HepG2 (cell line): ENCODE measurements around the gene ELP5. TPM values are rescaled to one million over a fixed set of nuclear protein-coding genes. Genes with fewer than 3 reads are reported as not detected.
A peak's percentile ranks its signal among the peaks of the same experiment; 100 is the strongest.

Source experiments
- ATAC-seq: fragments of 200-7000 bp; cut with Tn5 transposase; 3 replicates; pipeline ENCODE4 v1.9.1; 2020; ENCODE audit warnings: mild to moderate bottlenecking, moderate library complexity
- BruUV-seq: library from RNA; stranded (reverse); fragments of 400-500 nt; replicated peaks from 2 replicates; lab custom pipeline; 2021; lab: Mats Ljungman, UMichigan
- CTCF ChIA-PET: fragments of 300-600 bp; formaldehyde crosslinking; extraction: SDS; loops from one replicate; lab custom pipeline; 2021; ENCODE audit warnings: low total read pairs, inconsistent platforms, low intra/inter-chr PET ratio; lab: Yijun Ruan, JAX
- POLR2A ChIA-PET: fragments of 350-600 bp; sonication (Branson Sonifier 250); formaldehyde crosslinking; loops from one replicate; lab custom pipeline; 2020; ENCODE audit warnings: antibody characterized with exemption, inconsistent platforms; lab: Yijun Ruan, JAX
- DNase-seq: peaks from one replicate; pipeline ENCODE4 v3.0.0-alpha.2; 2015; ENCODE audit warnings: low spot score
- FAIRE-seq: peaks from 3 replicates; lab custom pipeline; 2011; peaks lifted over from hg19 to GRCh38; lab: Jason Lieb, UNC
- H2AFZ ChIP-seq: one replicate; pipeline ENCODE4 v1.6.1; 2011; ENCODE audit warnings: low read length, inconsistent platforms
- H3K27ac ChIP-seq: fragments of 300-600 bp; 3 replicates; pipeline ENCODE4 v1.8.0; 2011; ENCODE audit warnings: mixed run types, mild to moderate bottlenecking, mixed read lengths, low read length, inconsistent platforms; ENCODE audit not compliant: insufficient read depth; ENCODE audit errors: extremely low read length
- H3K27me3 ChIP-seq, 2 experiments: fragments of 200-600 bp in 1 of 2; 2 replicates in 1 of 2; 3 replicates in 1 of 2; pipeline versions ENCODE4 v1.6.0 to v1.8.0; 2011; ENCODE audit warnings: low read length in 2 of 2, mild to moderate bottlenecking in 2 of 2, moderate library complexity in 2 of 2, inconsistent platforms in 1 of 2; ENCODE audit not compliant: insufficient read depth in 2 of 2, control insufficient read depth in 1 of 2
- H3K36me3 ChIP-seq, 2 experiments: fragments of 200-600 bp in 1 of 2; replicated peaks in 1 of 2; 2 replicates in 1 of 2; 3 replicates in 1 of 2; pipeline versions ENCODE4 v1.5.1 to v1.8.0; 2011; ENCODE audit warnings: low read length in 2 of 2, inconsistent platforms in 1 of 2; ENCODE audit not compliant: insufficient read depth in 2 of 2, control insufficient read depth in 1 of 2
- H3K4me1 ChIP-seq: 2 replicates; pipeline ENCODE4 v1.5.1; 2012; ENCODE audit warnings: low read length, inconsistent platforms; ENCODE audit not compliant: insufficient read depth
- H3K4me2 ChIP-seq: 2 replicates; pipeline ENCODE4 v1.6.0; 2011; ENCODE audit warnings: low read depth, low read length, inconsistent platforms
- H3K4me3 ChIP-seq, 3 experiments: fragments of 200-600 bp in 1 of 3; sonication (generic), shearing (Covaris generic) in 1 of 3; replicated peaks in 1 of 3; 2 replicates each; pipeline ENCODE4 v1.5.1; 2011 to 2016; ENCODE audit warnings: low read length in 3 of 3, inconsistent platforms in 2 of 3, low read depth in 2 of 3, mild to moderate bottlenecking in 2 of 3, control low read depth in 1 of 3, mixed read lengths in 1 of 3; ENCODE audit not compliant: insufficient read depth in 1 of 3
- H3K79me2 ChIP-seq: one replicate; pipeline ENCODE4 v1.6.1; 2011; ENCODE audit warnings: low read length, inconsistent platforms; ENCODE audit not compliant: insufficient read depth
- H3K9ac ChIP-seq: 2 replicates; pipeline ENCODE4 v1.6.0; 2011; ENCODE audit warnings: mild to moderate bottlenecking, low read depth, low read length, inconsistent platforms; ENCODE audit not compliant: insufficient read depth
- H3K9me3 ChIP-seq: 2 replicates; pipeline ENCODE4 v1.5.1; 2012; ENCODE audit warnings: mild to moderate bottlenecking, low read length
- H4K20me1 ChIP-seq: 2 replicates; pipeline ENCODE4 v1.6.0; 2011; ENCODE audit warnings: inconsistent platforms, mild to moderate bottlenecking, low read length, moderate library complexity; ENCODE audit not compliant: insufficient read depth
- GATAD1 ChIP-seq: IDR thresholded peaks from 2 replicates; pipeline ENCODE4 v1.6.1; 2016; ENCODE audit warnings: missing genetic modification reagents, missing compliant biosample characterization
- KDM5A ChIP-seq: fragments of 200-600 bp; sonication (generic); IDR thresholded peaks from 2 replicates; pipeline ENCODE4 v1.7.0; 2018; ENCODE audit warnings: antibody characterized with exemption, mild to moderate bottlenecking, low read length, borderline replicate concordance
- MEIS1 ChIP-seq: sonication (generic); formaldehyde crosslinking; IDR thresholded peaks from 2 replicates; pipeline ENCODE4 v1.9.0; 2021; ENCODE audit warnings: mild to moderate bottlenecking, missing genetic modification reagents, moderate library complexity, borderline replicate concordance
- ZNF205 ChIP-seq: IDR thresholded peaks from 2 replicates; pipeline ENCODE4 v1.6.1; 2018; ENCODE audit warnings: missing biosample characterization, missing genetic modification reagents
- ZNF547 ChIP-seq: sonication (generic); formaldehyde crosslinking; IDR thresholded peaks from 2 replicates; pipeline ENCODE4 v1.5.1; 2020; ENCODE audit warnings: mild to moderate bottlenecking, missing genetic modification reagents
- ZSCAN31 ChIP-seq: sonication (generic); formaldehyde crosslinking; IDR thresholded peaks from 2 replicates; pipeline ENCODE4 v1.5.0; 2020; ENCODE audit warnings: low read depth, mild to moderate bottlenecking, missing genetic modification reagents
- WGBS: methylation state at CpG from one replicate; pipeline ENCODE4 v1.1.6; 2017; ENCODE audit warnings: low lambda C conversion rate; 5-methylcytosine and 5-hydroxymethylcytosine counted together
- in situ Hi-C: cut with HindIII; loops from 2 replicates; pipeline ENCODE4 v1.10.0; 2017; ENCODE audit warnings: low pct_unique_long_range_greater_than_20kb; ENCODE audit not compliant: extremely low pct_ligation_motif_present
- intact Hi-C: fragments of 100-400 bp; cut with micrococcal nuclease; formaldehyde crosslinking; loops from one replicate; pipeline ENCODE4 v1.10.0; 2022; ENCODE audit not compliant: unreplicated experiment
- polyA plus RNA-seq, 8 experiments: library from polyadenylated mRNA; depleted of rRNA in 3 of 8; stranded (reverse) in 7 of 8; unstranded in 1 of 8; fragments of >200 nt; fragmentation: Illumina TruSeq in 4 of 8; extraction: Trizol in 4 of 8; gene quantifications; 2 replicates each; pipeline versions ENCODE4 v1.2.1 to v1.2.3, GENCODE V29; 2011 to 2016; ENCODE audit warnings: low read depth in 4 of 8, missing spikeins in 1 of 8, mixed read lengths in 1 of 8; ENCODE audit not compliant: insufficient read depth in 1 of 8
- total RNA-seq, 5 experiments: library from RNA; depleted of rRNA; stranded (reverse); fragments of >200 nt; fragmentation: Illumina TruSeq; extraction: Trizol; gene quantifications; 2 replicates each; pipeline ENCODE4 v1.2.3, GENCODE V29; 2016; ENCODE audit warnings: low read depth in 1 of 5
- TF ChIP-seq, protein P1 (sequence below): sonication (generic); formaldehyde crosslinking; IDR thresholded peaks from 2 replicates; pipeline ENCODE4 v1.4.0; 2020; ENCODE audit warnings: low read depth, missing genetic modification reagents
- TF ChIP-seq, protein P2 (sequence below): sonication (generic); formaldehyde crosslinking; IDR thresholded peaks from 2 replicates; pipeline ENCODE4 v1.4.0; 2020; ENCODE audit warnings: missing genetic modification reagents
- TF ChIP-seq, protein P3 (sequence below): sonication (generic); formaldehyde crosslinking; IDR thresholded peaks from 2 replicates; pipeline ENCODE4 v1.5.1; 2020; ENCODE audit warnings: missing genetic modification reagents, mild to moderate bottlenecking, borderline replicate concordance
- TF ChIP-seq, protein P4 (sequence below): sonication (generic); formaldehyde crosslinking; IDR thresholded peaks from 2 replicates; pipeline ENCODE4 v1.5.0; 2020; ENCODE audit warnings: mild to moderate bottlenecking, missing genetic modification reagents, borderline replicate concordance

ELP5 gene
- total and polyA plus RNA-seq, 2 of the 13 experiments (the other 11 are each of a cell fraction or from before 2014, with no cell fraction given) = 67.6 to 69.8 TPM

DNA sequence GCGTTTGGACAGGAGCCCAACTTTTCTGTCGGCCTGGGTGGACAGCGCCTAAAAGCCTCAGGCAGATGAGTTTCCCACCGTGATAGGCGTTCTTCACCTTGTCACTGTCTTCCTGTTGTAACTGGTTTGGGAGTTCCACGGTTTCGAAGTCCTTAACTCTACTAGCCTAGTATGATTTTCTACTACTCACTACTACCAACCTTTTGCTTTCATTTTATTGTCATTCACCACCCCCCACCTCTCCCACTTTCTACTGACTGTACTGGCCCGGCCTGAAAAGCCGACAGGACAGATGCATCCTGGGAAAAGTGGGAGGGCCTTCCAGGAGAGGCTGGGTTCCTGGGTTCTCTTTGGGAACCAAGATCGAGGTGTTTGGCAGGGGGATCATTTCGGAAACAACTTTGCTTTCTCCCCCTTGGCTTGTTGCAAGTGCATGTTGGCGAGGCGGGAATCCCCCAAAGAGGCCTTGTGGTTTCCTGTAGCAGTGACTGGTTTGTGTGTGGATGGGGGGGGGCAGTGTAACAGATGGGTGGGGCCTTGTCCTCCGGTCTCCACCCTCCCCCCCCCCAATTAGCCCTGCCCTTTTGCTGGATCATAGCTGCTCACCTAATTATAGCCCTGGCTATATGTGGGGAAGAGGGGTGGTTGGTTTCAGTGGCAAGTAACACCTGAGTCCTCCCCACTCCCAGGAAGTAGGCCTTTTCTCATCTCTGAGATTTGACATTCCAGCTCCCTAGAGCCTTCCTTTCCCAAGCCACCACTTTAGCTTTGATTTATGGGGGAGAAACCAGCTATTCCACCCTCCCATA lies 56.8 kb downstream of the ELP5 start:
- Histone ChIP-seq H3K79me2 (peaks cover 43% of the 10 kb centered on the region), H3K27ac (peak overlapping the region; percentile 96), H4K20me1 (peaks cover 48% of the 10 kb centered on the region), H3K4me3 (peak overlapping the region; percentile 64 to 84 (median 77)), H3K9ac (peak overlapping the region; percentile 94), H3K27me3 (no peaks in the 10 kb centered on the region), H3K4me1 (peaks cover 55% of the 10 kb centered on the region), H3K9me3 (no peaks in the 10 kb centered on the region), H3K36me3 (peaks cover 21 to 43% of the 10 kb centered on the region in 2 experiments), H2AFZ (no peak overlapping the region), H3K4me2 (peak overlapping the region; percentile 90)
- ATAC-seq (peak; percentile 40), FAIRE-seq (peak; percentile 80), DNase-seq (peak; percentile 79)
- TSS peak; percentile 85 for BruUV-seq
- intact Hi-C loops (no loop called here), in situ Hi-C loops (no loop called here)
- ChIA-PET CTCF (no interaction called here), POLR2A (interaction anchor here (0.7 to 3.0 kb wide), 5 partner anchors 21 to 95 kb away, joined by 3 to 17 read pairs (median 3); partner anchors contain the start of genes ACADVL, DLG4, NEURL4 and SLC2A4)
- 0% methylated on average over 9 of the region's 14 CpGs for WGBS
- no peak for TF ChIP-seq ZSCAN31 (CRISPR knock-in tag)
- TF ChIP-seq, protein P1, sequence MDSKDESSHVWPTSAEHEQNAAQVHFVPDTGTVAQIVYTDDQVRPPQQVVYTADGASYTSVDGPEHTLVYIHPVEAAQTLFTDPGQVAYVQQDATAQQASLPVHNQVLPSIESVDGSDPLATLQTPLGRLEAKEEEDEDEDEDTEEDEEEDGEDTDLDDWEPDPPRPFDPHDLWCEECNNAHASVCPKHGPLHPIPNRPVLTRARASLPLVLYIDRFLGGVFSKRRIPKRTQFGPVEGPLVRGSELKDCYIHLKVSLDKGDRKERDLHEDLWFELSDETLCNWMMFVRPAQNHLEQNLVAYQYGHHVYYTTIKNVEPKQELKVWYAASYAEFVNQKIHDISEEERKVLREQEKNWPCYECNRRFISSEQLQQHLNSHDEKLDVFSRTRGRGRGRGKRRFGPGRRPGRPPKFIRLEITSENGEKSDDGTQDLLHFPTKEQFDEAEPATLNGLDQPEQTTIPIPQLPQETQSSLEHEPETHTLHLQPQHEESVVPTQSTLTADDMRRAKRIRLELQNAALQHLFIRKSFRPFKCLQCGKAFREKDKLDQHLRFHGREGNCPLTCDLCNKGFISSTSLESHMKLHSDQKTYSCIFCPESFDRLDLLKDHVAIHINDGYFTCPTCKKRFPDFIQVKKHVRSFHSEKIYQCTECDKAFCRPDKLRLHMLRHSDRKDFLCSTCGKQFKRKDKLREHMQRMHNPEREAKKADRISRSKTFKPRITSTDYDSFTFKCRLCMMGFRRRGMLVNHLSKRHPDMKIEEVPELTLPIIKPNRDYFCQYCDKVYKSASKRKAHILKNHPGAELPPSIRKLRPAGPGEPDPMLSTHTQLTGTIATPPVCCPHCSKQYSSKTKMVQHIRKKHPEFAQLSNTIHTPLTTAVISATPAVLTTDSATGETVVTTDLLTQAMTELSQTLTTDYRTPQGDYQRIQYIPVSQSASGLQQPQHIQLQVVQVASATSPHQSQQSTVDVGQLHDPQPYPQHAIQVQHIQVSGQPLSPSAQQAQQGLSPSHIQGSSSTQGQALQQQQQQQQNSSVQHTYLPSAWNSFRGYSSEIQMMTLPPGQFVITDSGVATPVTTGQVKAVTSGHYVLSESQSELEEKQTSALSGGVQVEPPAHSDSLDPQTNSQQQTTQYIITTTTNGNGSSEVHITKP (CRISPR knock-in tag) = 0 out of 2 replicates have a peak, but pooled peaks have one; percentile 53
- TF ChIP-seq, protein P2, sequence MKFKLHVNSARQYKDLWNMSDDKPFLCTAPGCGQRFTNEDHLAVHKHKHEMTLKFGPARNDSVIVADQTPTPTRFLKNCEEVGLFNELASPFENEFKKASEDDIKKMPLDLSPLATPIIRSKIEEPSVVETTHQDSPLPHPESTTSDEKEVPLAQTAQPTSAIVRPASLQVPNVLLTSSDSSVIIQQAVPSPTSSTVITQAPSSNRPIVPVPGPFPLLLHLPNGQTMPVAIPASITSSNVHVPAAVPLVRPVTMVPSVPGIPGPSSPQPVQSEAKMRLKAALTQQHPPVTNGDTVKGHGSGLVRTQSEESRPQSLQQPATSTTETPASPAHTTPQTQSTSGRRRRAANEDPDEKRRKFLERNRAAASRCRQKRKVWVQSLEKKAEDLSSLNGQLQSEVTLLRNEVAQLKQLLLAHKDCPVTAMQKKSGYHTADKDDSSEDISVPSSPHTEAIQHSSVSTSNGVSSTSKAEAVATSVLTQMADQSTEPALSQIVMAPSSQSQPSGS (CRISPR knock-in tag) = no peak
- TF ChIP-seq GATAD1 = peak; percentile 70; the same call in 1 of the 2 replicates
- TF ChIP-seq MEIS1 = no peak
- no peak; the same call in 1 of the 2 replicates for TF ChIP-seq ZNF547
- peak; percentile 65; the same call in 1 of the 2 replicates for TF ChIP-seq KDM5A
- TF ChIP-seq ZNF205 (CRISPR knock-in tag) = no peak
- TF ChIP-seq, protein P3, sequence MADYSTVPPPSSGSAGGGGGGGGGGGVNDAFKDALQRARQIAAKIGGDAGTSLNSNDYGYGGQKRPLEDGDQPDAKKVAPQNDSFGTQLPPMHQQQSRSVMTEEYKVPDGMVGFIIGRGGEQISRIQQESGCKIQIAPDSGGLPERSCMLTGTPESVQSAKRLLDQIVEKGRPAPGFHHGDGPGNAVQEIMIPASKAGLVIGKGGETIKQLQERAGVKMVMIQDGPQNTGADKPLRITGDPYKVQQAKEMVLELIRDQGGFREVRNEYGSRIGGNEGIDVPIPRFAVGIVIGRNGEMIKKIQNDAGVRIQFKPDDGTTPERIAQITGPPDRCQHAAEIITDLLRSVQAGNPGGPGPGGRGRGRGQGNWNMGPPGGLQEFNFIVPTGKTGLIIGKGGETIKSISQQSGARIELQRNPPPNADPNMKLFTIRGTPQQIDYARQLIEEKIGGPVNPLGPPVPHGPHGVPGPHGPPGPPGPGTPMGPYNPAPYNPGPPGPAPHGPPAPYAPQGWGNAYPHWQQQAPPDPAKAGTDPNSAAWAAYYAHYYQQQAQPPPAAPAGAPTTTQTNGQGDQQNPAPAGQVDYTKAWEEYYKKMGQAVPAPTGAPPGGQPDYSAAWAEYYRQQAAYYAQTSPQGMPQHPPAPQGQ (CRISPR knock-in tag) = no peak
- TF ChIP-seq, protein P4, sequence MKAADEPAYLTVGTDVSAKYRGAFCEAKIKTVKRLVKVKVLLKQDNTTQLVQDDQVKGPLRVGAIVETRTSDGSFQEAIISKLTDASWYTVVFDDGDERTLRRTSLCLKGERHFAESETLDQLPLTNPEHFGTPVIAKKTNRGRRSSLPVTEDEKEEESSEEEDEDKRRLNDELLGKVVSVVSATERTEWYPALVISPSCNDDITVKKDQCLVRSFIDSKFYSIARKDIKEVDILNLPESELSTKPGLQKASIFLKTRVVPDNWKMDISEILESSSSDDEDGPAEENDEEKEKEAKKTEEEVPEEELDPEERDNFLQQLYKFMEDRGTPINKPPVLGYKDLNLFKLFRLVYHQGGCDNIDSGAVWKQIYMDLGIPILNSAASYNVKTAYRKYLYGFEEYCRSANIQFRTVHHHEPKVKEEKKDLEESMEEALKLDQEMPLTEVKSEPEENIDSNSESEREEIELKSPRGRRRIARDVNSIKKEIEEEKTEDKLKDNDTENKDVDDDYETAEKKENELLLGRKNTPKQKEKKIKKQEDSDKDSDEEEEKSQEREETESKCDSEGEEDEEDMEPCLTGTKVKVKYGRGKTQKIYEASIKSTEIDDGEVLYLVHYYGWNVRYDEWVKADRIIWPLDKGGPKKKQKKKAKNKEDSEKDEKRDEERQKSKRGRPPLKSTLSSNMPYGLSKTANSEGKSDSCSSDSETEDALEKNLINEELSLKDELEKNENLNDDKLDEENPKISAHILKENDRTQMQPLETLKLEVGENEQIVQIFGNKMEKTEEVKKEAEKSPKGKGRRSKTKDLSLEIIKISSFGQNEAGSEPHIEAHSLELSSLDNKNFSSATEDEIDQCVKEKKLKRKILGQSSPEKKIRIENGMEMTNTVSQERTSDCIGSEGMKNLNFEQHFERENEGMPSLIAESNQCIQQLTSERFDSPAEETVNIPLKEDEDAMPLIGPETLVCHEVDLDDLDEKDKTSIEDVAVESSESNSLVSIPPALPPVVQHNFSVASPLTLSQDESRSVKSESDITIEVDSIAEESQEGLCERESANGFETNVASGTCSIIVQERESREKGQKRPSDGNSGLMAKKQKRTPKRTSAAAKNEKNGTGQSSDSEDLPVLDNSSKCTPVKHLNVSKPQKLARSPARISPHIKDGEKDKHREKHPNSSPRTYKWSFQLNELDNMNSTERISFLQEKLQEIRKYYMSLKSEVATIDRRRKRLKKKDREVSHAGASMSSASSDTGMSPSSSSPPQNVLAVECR (CRISPR knock-in tag) = 0 out of 2 replicates have a peak, but pooled peaks have one; percentile 16
